ENCODE results near the gene FHDC1. TPM values are rescaled to one million over a fixed set of nuclear protein-coding genes. Genes with fewer than 3 reads are reported as not detected.

FHDC1 gene
- total RNA-seq, 2 experiments from 2014 or later, result 0.05 to 0.11 TPM

- ChIA-PET POLR2A (no interaction called here), CTCF (interaction anchor here (1.1 kb wide), 1 partner anchor 147 kb away, joined by 3 read pairs; no protein-coding TSS in a partner anchor)
- Mint-ChIP-seq H3K27me3 (peaks cover 2% of the 10 kb centered on the region), H3K9me3 (no peaks in the 10 kb centered on the region), H3K36me3 (ENCODE audit: low read depth) (no peaks in the 10 kb centered on the region), H3K27ac (no peak overlapping the region), H3K4me1 (ENCODE audit: low read depth) (no peaks in the 10 kb centered on the region), H3K4me3 (no peak overlapping the region)
- TF ChIP-seq CTCF (IDR thresholded peaks at IDR 0.05), result no peak
- no peak for ATAC-seq
- intact Hi-C loops (cut with micrococcal nuclease), result no loop called here
- DNase-seq, result no peak
Measured at GRCh38 chr4:152979731-152980330, 43.7 kb downstream of the FHDC1 start.

- intact Hi-C loops (cut with micrococcal nuclease), result no loop called here
- H3K27me3 Mint-ChIP-seq, result peaks cover 5% of the 10 kb centered on the region
- ChIA-PET CTCF (no interaction called here), POLR2A (no interaction called here)
- H3K4me1 Mint-ChIP-seq (ENCODE audit: low read depth), result no peaks in the 10 kb centered on the region
- no peak overlapping the region for H3K27ac Mint-ChIP-seq
- no peaks in the 10 kb centered on the region for H3K9me3 Mint-ChIP-seq
- no peak for TF ChIP-seq CTCF (IDR thresholded peaks at IDR 0.05)
- H3K4me3 Mint-ChIP-seq, result no peak overlapping the region
- ATAC-seq (no peak), DNase-seq (no peak)
- no peaks in the 10 kb centered on the region for H3K36me3 Mint-ChIP-seq (ENCODE audit: low read depth)
Measured at GRCh38 chr4:152981278-152981677, 45.2 kb downstream of the FHDC1 start.

GRCh38 chr4:152981842-152982241 lies 45.7 kb downstream of the FHDC1 start:
- TF ChIP-seq CTCF (IDR thresholded peaks at IDR 0.05), result no peak
- Mint-ChIP-seq H3K9me3 (no peaks in the 10 kb centered on the region), H3K27ac (no peak overlapping the region), H3K36me3 (ENCODE audit: low read depth) (no peaks in the 10 kb centered on the region), H3K27me3 (peaks cover 5% of the 10 kb centered on the region), H3K4me1 (ENCODE audit: low read depth) (no peaks in the 10 kb centered on the region), H3K4me3 (no peak overlapping the region)
- no peak for DNase-seq
- no peak for ATAC-seq
- POLR2A ChIA-PET, result no interaction called here
- intact Hi-C loops (cut with micrococcal nuclease), result no loop called here
- CTCF ChIA-PET, result interaction anchor here (1.4 kb wide), 1 partner anchor 104 kb away, joined by 3 read pairs; no protein-coding TSS in a partner anchor

GRCh38 chr4:152983221-152983620 lies 47.1 kb downstream of the FHDC1 start:
- Mint-ChIP-seq H3K27me3 (peaks cover 5% of the 10 kb centered on the region), H3K36me3 (ENCODE audit: low read depth) (no peaks in the 10 kb centered on the region), H3K4me3 (no peak overlapping the region), H3K9me3 (no peaks in the 10 kb centered on the region), H3K4me1 (ENCODE audit: low read depth) (no peaks in the 10 kb centered on the region), H3K27ac (no peak overlapping the region)
- no peak for TF ChIP-seq CTCF (IDR thresholded peaks at IDR 0.05)
- ChIA-PET POLR2A (no interaction called here), CTCF (interaction anchor here (1.1 to 1.4 kb wide), 2 partner anchors 9 to 102 kb away, joined by 3 read pairs; no protein-coding TSS in a partner anchor)
- intact Hi-C loops (cut with micrococcal nuclease), result no loop called here
- ATAC-seq, result no peak
- no peak for DNase-seq

- no peak for DNase-seq
- ChIA-PET CTCF (interaction anchor here (0.6 kb wide), 1 partner anchor 498 kb away, joined by 3 read pairs; no protein-coding TSS in a partner anchor), POLR2A (interaction anchor here (1.2 kb wide), 1 partner anchor 11 kb away, joined by 3 read pairs; no protein-coding TSS in a partner anchor)
- H3K4me3 Mint-ChIP-seq, result no peak overlapping the region
- intact Hi-C loops (cut with micrococcal nuclease), result no loop called here
- H3K36me3 Mint-ChIP-seq (ENCODE audit: low read depth), result no peaks in the 10 kb centered on the region
- no peaks in the 10 kb centered on the region for H3K4me1 Mint-ChIP-seq (ENCODE audit: low read depth)
- no peaks in the 10 kb centered on the region for H3K9me3 Mint-ChIP-seq
- no peak overlapping the region for H3K27ac Mint-ChIP-seq
- no peak for ATAC-seq
- TF ChIP-seq CTCF (IDR thresholded peaks at IDR 0.05), result no peak
- peaks cover 5% of the 10 kb centered on the region for H3K27me3 Mint-ChIP-seq
Measured at GRCh38 chr4:152983774-152984411, 47.8 kb downstream of the FHDC1 start.

All from activated CD8-positive, alpha-beta T cell treated with anti-CD3 and anti-CD28 coated beads for 36 hours (primary cell).